HG02759 (cell line): ENCODE results near the gene CCDC90B.
"Not testable (repeated sequence)": the region's sequence is repeated elsewhere in the genome, so short reads cannot be mapped to it uniquely, and the experiment has no call there.

Experiments used
- ATAC-seq: cut with Tn5 transposase; IDR thresholded peaks from one replicate; pipeline ENCODE4 v1.9.1; 2021; ENCODE audit warnings: mild to moderate bottlenecking, moderate library complexity; ENCODE audit not compliant: unreplicated experiment

The CCDC90B gene, protein sequence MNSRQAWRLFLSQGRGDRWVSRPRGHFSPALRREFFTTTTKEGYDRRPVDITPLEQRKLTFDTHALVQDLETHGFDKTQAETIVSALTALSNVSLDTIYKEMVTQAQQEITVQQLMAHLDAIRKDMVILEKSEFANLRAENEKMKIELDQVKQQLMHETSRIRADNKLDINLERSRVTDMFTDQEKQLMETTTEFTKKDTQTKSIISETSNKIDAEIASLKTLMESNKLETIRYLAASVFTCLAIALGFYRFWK

DNA sequence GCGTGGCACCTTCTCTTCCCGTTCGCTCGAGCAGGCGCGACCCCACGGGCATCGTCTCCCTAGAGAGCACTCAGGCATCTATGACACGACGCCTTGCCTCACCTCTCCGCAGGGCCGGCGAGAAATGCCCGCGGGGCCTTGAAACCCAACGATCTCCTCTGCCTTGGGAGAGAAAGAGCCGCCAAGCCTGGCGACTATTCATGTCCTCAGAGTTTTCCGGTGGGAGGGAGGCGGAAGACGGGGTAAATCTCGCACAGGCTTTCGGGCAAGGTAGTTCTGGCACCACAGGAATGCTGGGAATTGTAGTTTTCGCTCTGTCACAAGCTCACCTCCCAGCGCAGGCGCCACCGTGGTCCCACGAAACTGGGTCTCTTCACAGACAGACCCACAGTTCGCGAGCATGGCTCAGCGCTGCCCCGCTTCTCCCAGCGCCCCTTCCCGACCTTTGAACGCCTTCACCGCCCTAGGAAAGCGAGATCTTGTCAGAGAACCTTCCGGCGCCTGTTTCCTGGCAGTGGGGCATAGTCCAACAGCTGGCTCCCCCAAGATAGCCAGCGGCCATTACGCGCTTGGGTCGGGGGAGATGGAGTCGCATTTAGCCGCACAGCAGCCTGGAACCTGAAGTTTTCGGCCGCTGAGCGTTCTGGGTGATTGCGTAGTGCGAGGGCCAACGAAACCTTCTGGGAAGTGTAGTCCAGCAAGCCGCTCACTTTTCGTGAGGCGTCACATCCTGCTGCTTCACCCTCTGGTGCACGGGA lies at the start of gene CCDC90B:
TSS of gene CCDC90B (minus strand) at position 597 of the 758 bp plus-strand sequence. CDS start at position 202, 395 bp downstream.
- peak; percentile 89 for ATAC-seq

DNA sequence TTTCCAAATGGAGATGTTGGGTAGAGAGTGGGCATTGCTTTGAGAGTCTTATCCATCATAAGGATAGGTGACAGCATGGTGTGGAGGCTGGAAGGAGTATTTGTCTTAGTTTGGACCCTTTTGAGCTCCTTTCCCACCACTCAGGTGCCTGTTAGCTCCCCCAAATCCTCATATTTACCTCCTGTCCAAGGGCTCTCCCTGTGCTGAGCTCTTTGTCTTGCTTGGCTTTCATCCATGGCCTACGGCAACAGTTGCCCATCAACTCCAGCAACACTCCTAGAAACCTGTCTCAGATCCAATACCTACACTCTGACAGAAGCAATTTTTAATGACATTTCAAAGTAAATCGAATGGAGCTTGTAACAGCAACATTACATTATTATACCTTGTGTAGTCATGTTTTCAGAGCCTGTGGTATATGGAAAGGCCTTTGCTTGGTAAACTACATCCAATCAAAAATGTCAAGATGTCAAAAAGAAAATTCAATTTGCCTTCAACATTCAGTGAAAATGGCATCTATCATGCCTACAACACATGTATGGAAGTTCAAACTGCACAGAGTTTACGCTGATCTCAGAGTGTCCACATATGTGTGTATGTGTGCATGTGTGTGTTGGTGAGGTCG lies 49.4 kb upstream of the CCDC90B start:
- no peak for ATAC-seq

DNA sequence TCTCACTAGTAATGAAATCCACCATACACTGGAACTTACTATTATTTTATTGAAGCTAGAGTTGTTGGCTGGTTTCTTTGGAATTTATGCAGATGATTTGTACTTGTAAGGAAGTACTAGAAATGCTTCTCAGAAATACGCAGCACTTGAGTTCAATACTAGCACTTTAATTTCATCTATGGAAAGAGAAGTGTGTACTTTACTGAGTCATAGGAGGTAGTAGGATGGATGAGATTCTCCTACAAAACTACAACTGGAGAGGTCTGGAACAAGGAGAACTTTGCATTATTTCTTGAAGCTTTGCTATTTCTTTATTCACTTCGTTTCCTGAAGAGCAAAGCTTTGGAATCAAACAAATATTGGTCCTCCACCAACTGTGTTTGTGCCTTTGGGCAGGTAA lies 44.1 kb upstream of the CCDC90B start:
- no peak for ATAC-seq

GRCh38 chr11:83326326-83326725 lies 40.2 kb upstream of the CCDC90B start:
- ATAC-seq, result no peak

DNA sequence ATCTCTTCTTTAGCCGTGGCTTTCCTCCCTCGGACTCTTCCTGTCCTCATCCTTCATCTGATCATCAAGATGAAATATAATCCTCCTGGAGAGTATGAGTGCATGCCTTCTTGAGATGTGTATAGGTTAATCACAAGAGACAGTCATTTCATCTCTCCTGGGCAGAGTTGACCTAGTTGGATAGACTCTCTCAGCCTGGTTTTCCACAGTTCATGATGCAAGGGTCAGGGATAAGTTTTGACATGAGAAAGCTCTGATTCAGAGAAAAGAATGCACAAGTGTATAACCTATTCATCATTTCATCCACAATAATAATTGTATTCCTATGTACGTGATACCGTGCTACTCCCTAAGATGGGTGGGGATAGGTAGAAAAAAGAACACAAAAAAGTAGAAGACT lies 33.2 kb upstream of the CCDC90B start:
- no peak for ATAC-seq

DNA sequence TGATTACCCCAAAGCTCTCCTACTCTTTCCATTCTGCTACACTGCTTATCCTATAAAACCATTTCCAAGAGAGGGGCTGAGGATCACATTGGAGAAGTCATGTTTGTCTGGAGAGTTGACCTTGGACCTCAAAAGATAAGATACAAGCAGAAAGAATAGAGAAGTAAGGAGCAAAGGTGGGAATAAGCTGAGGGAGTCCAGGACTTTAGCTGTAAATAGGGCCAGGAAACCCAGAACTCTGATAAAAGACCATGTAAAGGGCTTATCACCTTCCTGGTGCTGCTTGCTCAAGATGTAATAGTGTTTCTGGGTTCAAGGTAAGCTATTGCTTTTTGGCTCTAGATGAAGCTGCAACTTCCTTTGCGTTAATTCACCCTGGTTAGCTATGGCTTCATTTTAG lies 32.8 kb upstream of the CCDC90B start:
- no peak for ATAC-seq

DNA sequence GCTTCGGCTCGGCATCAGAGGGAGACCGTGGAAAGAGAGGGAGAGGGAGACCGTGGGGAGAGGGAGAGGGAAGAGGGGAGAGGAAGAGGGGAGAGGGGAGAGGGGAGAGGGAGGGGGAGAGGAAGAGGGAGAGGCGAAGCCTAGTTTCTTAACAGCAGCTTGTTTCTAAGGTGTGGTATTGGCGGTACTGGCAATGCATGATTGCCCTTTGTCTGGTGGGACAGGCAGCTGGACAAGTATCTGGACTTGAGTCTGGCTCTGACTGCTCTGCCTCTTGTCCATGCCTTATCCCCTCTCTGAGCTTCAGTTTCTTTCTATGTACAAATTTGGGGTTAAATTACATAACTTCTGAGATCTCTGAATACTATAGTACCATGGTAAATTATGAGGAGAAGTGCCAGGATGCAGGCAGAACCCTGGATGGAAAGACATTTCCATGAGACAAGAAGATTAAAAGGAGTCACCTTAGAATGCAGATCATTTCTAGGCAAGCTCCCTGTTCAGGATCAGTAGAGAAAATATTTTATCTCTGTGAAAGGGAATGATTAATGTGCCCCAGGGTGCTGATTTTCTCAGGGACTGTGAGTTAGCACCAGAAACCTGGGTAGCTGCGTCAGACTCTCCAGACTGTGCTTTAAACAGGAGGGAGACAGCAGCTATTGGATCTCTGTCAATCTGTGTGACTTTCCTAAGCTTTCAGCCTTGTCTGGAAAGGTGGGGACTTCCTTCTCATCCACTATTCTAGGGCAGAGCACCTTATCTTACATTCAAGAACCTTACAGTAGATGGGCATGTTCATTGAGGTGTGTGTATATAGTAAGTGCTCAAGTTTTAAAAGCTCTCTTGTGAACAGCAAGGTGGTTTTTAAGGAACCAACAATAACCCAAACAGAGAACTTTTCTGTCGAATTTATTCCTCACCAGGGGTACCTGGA lies 31.9 kb upstream of the CCDC90B start:
- ATAC-seq, result no peak

DNA sequence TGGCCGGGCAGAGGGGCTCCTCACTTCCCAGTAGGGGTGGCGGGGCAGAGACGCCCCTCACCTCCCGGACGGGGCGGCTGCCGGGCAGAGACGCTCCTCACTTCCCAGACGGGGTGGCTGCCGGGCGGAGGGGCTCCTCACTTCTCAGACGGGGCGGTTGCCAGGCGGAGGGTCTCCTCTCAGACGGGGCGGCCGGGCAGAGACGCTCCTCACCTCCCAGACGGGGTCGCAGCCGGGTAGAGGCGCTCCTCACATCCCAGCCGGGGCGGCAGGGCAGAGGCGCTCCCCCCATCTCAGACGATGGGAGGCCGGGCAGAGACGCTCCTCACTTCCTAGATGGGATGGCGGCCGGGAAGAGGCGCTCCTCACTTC lies 30.7 kb upstream of the CCDC90B start:
- ATAC-seq, result not testable (repeated sequence)

DNA sequence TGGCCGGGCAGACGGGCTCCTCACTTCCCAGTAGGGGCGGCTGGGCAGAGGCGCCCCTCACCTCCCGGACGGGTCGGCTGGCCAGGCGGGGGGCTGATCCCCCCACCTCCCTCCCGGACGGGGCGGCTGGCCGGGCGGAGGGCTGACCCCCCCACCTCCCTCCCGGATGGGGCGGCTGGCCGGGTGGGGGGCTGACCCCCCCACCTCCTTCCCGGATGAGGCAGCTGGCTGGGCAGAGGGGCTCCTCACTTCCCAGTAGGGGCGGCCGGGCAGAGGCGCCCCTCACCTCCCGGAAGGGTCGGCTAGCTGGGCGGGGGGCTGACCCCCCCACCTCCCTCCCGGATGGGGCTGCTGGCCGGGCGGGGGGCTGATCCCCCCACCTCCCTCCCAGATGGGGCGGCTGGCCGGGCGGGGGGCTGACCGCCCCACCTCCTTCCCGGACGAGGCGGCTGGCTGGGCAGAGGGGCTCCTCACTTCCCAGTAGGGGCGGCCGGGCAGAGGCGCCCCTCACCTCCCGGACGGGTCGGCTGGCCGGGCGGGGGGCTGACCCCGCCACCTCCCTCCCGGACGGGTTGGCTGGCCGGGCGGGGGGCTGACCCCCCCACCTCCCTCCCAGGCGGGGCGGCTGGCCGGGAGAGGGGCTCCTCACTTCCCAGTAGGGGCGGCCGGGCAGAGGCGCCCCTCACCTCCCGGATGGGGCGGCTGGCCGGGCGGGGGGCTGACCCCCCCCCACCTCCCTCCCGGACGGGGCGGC lies 30.2 kb upstream of the CCDC90B start:
- not testable (repeated sequence) for ATAC-seq

- no peak for ATAC-seq
These were observed 26.3 kb upstream of the CCDC90B start for GRCh38 chr11:83312430-83312829.

DNA sequence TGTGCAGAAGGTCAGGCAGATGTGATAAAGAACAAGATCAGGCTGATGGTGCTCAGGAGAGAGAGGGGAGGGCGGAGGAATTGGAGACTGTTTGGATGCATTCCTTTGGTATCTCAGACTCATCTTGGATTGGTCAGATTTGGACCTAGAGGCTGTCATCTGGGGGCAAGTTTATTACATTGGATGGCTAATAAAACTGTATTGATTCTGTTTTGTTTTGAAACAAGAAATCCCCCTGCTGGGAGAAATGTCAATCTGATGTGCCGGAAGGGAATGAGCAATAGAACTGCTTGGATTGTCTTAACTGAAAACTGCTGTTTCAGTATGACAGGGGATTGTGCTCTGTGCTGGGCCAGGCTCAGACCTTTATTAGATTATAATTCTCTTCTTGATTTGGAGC lies 25.5 kb upstream of the CCDC90B start:
- ATAC-seq, result no peak

DNA sequence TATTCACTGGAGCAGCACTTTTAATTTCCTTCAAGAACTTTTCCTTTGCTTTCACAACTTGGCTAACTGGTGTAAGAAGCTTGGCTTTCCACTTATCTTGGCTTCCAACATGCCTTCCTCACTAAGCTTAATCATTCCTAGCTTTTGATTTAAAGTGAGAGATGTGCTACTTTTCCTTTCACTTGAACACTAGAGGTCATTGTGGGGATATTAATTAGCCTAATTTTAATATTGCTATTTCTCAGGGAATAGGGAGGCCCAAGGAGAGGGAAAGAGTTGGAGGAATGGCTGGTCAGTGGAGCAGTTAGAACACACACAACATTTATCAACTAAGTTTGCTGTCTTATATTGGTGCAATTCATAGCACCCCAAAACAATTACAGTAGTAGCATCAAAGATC lies 24.6 kb upstream of the CCDC90B start:
- ATAC-seq, result no peak

- not testable (repeated sequence) for ATAC-seq
These were observed 22.4 kb upstream of the CCDC90B start for GRCh38 chr11:83308536-83308935.

DNA sequence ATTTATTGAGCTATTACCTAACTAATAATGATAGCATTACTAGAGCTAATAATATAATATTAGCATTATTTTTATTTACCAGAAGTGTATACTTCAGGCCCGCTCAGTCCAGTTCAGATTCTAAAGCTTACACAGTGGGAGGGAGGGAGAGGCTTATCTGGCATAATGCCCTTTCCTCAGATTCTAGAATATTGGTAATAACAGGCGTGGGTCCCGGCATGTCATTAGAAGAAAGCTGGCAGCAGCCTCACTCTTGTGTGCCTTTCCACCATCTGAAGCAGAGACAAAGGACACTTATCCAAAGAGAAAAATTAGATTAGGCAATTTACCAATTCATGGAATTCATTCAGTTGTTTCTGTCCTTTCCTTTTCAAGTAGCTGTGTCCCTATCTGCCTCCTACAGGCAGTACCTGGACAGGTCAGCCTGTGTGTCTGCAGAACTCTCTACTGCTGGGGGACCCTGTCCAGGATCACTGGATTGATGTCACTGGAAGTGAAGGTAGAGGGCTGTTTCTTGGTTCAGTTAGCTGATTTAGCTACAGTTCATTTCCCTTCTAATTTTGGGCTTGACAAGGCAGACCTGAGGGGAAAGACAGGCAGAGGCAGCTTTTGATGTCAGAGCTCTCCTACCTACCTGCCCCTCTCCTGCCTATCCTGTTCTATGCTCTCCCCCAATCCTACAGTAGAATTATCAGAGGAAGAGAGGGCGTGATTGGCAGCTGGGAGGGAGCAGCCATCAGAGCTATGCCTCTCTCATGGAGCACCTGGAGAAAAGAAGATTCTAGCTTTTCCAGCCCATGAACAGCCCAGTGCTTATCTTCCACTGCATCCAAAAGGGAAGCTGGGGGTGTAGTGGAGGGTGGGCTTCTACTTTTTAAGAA lies 20.3 kb upstream of the CCDC90B start:
- ATAC-seq, result no peak

DNA sequence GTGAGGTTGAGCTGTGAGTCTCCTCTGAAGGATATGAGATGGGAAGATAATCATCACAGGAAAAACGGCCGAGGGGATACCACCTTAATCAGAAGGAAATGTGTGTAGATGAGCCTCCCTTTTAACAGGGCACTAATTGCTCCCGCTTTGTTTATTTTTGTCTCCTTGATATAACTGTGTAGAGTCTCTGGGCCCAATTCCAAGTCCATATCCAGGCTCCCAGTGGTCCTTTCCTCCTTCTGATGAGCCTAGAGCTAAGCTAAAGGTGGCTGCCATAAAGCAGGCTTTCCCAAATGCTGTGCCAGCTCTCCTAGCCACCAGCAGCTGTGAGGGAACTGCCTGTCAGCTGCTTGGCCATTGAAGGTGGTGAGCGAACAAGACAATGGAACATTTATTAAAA lies 17.1 kb upstream of the CCDC90B start:
- ATAC-seq, result no peak

DNA sequence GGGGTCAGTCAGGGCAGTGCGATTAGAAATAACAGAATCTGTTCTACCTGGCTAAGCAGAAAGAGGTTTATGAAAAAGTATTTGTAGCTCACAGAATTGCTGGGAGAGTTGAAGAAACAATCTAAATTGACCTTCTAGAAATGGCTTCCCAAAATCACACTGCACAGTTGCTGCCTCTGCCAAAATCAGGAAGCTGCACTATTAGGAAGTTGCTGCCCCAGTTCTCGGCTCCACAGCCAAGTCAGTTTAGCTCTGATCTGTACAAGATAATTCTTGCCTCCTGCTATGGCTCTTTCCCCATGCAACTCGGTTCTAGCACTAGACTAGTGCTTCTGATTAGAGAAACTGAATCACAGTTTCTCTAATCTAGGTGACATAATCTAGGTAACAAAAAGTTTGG lies 16.0 kb upstream of the CCDC90B start:
- no peak for ATAC-seq

DNA sequence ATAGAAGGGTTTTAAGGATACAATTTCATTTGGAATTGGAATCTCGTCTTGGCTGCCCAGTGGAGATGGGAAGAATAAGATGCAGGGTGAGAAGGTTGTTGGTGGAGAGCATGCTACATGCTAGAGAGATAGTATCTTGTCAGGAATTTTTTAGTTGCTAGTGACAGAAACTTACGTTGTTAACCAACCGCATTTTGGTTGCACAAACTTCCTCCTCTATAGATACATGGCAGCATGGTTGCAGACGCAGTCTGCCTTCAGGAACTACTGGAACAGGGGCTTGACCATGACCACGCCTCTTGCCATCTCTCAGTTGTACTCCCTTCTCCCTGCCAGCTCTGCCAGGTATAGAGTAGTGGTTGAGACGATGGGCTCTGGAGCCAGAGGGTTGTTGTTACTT lies 13.5 kb upstream of the CCDC90B start:
- ATAC-seq, result no peak

DNA sequence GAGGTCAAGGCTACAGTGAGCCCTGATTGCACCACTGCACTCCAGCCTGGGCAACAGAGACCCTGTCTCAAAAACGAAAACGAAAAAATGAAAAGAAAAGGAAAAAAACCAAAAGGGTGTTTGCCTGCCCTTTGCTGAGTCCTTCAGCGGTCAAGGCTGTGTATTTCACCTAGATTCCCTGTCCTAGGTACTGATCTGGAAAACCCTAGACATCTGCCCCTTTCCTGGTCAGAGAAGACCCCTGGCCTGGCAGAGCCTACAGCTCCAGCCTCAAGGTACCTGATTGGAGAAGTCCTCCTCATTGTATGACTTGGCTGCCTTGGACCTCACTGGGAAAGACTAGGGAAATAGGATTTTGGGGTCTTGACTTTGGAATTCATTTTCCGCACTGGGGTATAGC lies 8.0 kb upstream of the CCDC90B start:
- ATAC-seq, result no peak

GRCh38 chr11:83293457-83293774 lies 7.2 kb upstream of the CCDC90B start:
- ATAC-seq, result no peak
